GM18502 (cell line): ENCODE measurements around the gene GNG7.
"Not testable (repeated sequence)": the region's sequence is repeated elsewhere in the genome, so short reads cannot be mapped to it uniquely, and the experiment has no call there.

ENCODE experiments used
- ATAC-seq: cut with Tn5 transposase; IDR thresholded peaks from one replicate; pipeline ENCODE4 v1.9.1; 2021; ENCODE audit warnings: mild to moderate bottlenecking; ENCODE audit not compliant: unreplicated experiment, poor library complexity

The GNG7 gene

GRCh38 chr19:2714531-2715269 lies 12.2 kb upstream of the GNG7 start:
- ATAC-seq = no peak

- ATAC-seq = not testable (repeated sequence)
These were observed 11.6 kb upstream of the GNG7 start for GRCh38 chr19:2714102-2714501.

GRCh38 chr19:2713170-2713569 lies 10.7 kb upstream of the GNG7 start:
- not testable (repeated sequence) for ATAC-seq

GRCh38 chr19:2711875-2712205 lies 9.3 kb upstream of the GNG7 start:
- ATAC-seq = no peak

- no peak for ATAC-seq
These were observed 8.8 kb upstream of the GNG7 start for GRCh38 chr19:2711172-2711874.

GRCh38 chr19:2706251-2706650 lies 3.8 kb upstream of the GNG7 start:
- no peak for ATAC-seq

- no peak for ATAC-seq
These were observed 1.3 kb upstream of the GNG7 start for GRCh38 chr19:2703691-2704216.

GRCh38 chr19:2703077-2703437 lies 563 bp upstream of the GNG7 start:
- no peak for ATAC-seq

- ATAC-seq = no peak
These were observed 929 bp downstream of the GNG7 start for GRCh38 chr19:2701361-2702169.

GRCh38 chr19:2700660-2701360 lies 1.7 kb downstream of the GNG7 start:
- ATAC-seq = no peak

- ATAC-seq = no peak
These were observed 2.9 kb downstream of the GNG7 start for GRCh38 chr19:2699413-2700140.

GRCh38 chr19:2694196-2694595 lies 8.3 kb downstream of the GNG7 start:
- no peak for ATAC-seq

GRCh38 chr19:2693492-2694160 lies 8.9 kb downstream of the GNG7 start:
- no peak for ATAC-seq

GRCh38 chr19:2691951-2692350 lies 10.5 kb downstream of the GNG7 start:
- ATAC-seq = no peak

GRCh38 chr19:2690856-2691255 lies 11.6 kb downstream of the GNG7 start:
- ATAC-seq = no peak

GRCh38 chr19:2686360-2686759 lies 16.1 kb downstream of the GNG7 start:
- no peak for ATAC-seq

- no peak for ATAC-seq
These were observed 17.2 kb downstream of the GNG7 start for GRCh38 chr19:2685204-2685704.

GRCh38 chr19:2683430-2684003 lies 19.0 kb downstream of the GNG7 start:
- ATAC-seq = no peak

GRCh38 chr19:2680808-2681207 lies 21.7 kb downstream of the GNG7 start:
- peak; percentile 35 for ATAC-seq
